SK-N-SH treated with all-trans-retinoic acid at 6 μM for 48 hours (cell line): ENCODE results near the gene ATP1B1.

Experiments
- BACH2 ChIP-seq: fragments of 250-450 bp; sonication (Bioruptor Pico); IDR thresholded peaks from 2 replicates; pipeline ENCODE4 v1.9.0; 2021; ENCODE audit warnings: mild to moderate bottlenecking, borderline replicate concordance
- CREB5 ChIP-seq: fragments of 250-450 bp; sonication (Bioruptor Pico); IDR thresholded peaks from 2 replicates; pipeline ENCODE4 v1.5.1; 2020; ENCODE audit warnings: low read depth, mild to moderate bottlenecking, moderate library complexity
- ESRRG ChIP-seq: fragments of 250-450 bp; sonication (Bioruptor Pico); IDR thresholded peaks from 2 replicates; pipeline ENCODE4 v1.6.1; 2021; ENCODE audit warnings: mild to moderate bottlenecking
- GLIS3 ChIP-seq: fragments of 250-450 bp; sonication (Bioruptor Pico); IDR thresholded peaks from 2 replicates; pipeline ENCODE4 v1.5.0; 2020; ENCODE audit warnings: mild to moderate bottlenecking, moderate library complexity
- PATZ1 ChIP-seq: fragments of 250-450 bp; sonication (Bioruptor Pico); IDR thresholded peaks from 2 replicates; pipeline ENCODE4 v1.8.0; 2020; ENCODE audit warnings: mild to moderate bottlenecking, moderate library complexity, borderline replicate concordance
- POU6F1 ChIP-seq: fragments of 250-450 bp; sonication (Bioruptor Pico); IDR thresholded peaks from 2 replicates; pipeline ENCODE4 v1.8.0; 2021; ENCODE audit warnings: low read depth, mild to moderate bottlenecking, moderate library complexity, borderline replicate concordance
- RARB ChIP-seq: fragments of 250-450 bp; sonication (Bioruptor Pico); IDR thresholded peaks from 2 replicates; pipeline ENCODE4 v1.8.0; 2021; ENCODE audit warnings: mild to moderate bottlenecking, moderate library complexity
- TOX ChIP-seq: fragments of 250-450 bp; sonication (Bioruptor Pico); IDR thresholded peaks from 2 replicates; pipeline ENCODE4 v1.8.0; 2021; ENCODE audit warnings: mild to moderate bottlenecking, moderate library complexity, borderline replicate concordance
- TSHZ2 ChIP-seq: fragments of 250-450 bp; sonication (Bioruptor Pico); IDR thresholded peaks from 2 replicates; pipeline ENCODE4 v1.5.0; 2020; ENCODE audit warnings: mild to moderate bottlenecking, moderate library complexity
- ZC3H10 ChIP-seq: fragments of 250-450 bp; sonication (Bioruptor Pico); IDR thresholded peaks from 2 replicates; pipeline ENCODE4 v1.5.1; 2021; ENCODE audit warnings: mild to moderate bottlenecking, moderate library complexity
- ZFP3 ChIP-seq: fragments of 250-450 bp; sonication (Bioruptor Pico); IDR thresholded peaks from 2 replicates; pipeline ENCODE4 v1.5.0; 2020; ENCODE audit warnings: mild to moderate bottlenecking, moderate library complexity
- ZFP30 ChIP-seq: fragments of 450-650 bp; formaldehyde crosslinking; IDR thresholded peaks from 2 replicates; pipeline ENCODE4 v1.5.0; 2022; ENCODE audit warnings: mild to moderate bottlenecking, moderate library complexity
- ZNF565 ChIP-seq: fragments of 450-650 bp; formaldehyde crosslinking; conservative IDR thresholded peaks from 2 replicates; pipeline ENCODE4 v1.5.0; 2020; ENCODE audit warnings: low read depth, mild to moderate bottlenecking, moderate library complexity
- ZNF70 ChIP-seq: fragments of 450-650 bp; formaldehyde crosslinking; IDR thresholded peaks from 2 replicates; pipeline ENCODE4 v1.5.0; 2020; ENCODE audit warnings: mild to moderate bottlenecking, moderate library complexity

DNA sequence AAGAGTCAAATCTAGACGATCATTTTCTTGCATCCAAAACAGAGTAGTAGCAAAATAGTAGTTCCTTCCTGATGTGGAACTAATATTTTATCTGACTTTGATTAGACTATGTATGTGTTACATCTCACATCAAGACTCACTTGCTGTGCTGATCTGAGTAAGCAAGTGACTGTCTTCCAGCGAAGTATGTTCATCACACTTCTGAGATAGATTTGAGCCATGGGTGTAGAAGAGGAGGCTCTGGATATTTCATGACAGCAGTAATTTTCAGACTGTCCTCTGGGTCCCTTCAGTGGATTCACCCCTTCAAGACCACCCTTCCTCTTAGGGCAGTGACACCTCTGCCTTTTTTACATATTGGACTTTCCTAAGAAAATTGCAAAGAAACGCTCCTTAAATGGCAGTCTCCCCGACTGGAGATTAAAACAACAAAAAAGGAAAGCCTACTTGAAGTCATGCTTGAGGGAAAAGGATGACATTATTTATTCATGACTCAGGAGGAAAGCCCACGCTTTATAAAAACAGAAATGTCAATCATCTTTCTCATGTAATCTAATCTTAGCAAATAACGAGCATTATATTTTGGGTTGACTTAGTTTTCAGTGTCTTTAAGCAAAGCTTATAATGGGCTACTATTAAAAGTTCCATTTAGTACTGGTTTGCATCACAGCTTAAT lies 22.8 kb downstream of the ATP1B1 start:
- TF ChIP-seq TOX (CRISPR knock-in tag) (no peak), ESRRG (CRISPR knock-in tag) (no peak), PATZ1 (CRISPR knock-in tag) (no peak), ZNF70 (CRISPR knock-in tag) (no peak), ZNF565 (CRISPR knock-in tag) (no peak), POU6F1 (CRISPR knock-in tag) (no peak), ZC3H10 (CRISPR knock-in tag) (0 out of 2 replicates have a peak, but pooled peaks have one; percentile 28), ZFP3 (CRISPR knock-in tag) (no peak), TSHZ2 (CRISPR knock-in tag) (no peak), GLIS3 (CRISPR knock-in tag) (no peak), BACH2 (CRISPR knock-in tag) (no peak), CREB5 (CRISPR knock-in tag) (no peak), ZFP30 (CRISPR knock-in tag) (no peak), RARB (CRISPR knock-in tag) (no peak)
